CD4-positive, alpha-beta memory T cell (primary cell): ENCODE measurements around the gene FAIM2. TPM values are rescaled to one million over a fixed set of nuclear protein-coding genes. Genes with fewer than 3 reads are reported as not detected.

Source experiments
- CTCF ChIA-PET: fragments of 350-600 bp; sonication (Branson Sonifier 250); formaldehyde crosslinking; loops from one replicate; lab custom pipeline; 2021; ENCODE audit warnings: inconsistent platforms; ENCODE audit not compliant: partially characterized antibody; lab: Charles Lee
- POLR2A ChIA-PET: fragments of 350-600 bp; sonication (Branson Sonifier 250); formaldehyde crosslinking; loops from one replicate; lab custom pipeline; 2021; ENCODE audit not compliant: partially characterized antibody; lab: Charles Lee
- DNase-seq, 5 donors: peaks; one replicate each; pipeline versions ENCODE4 v3.0.0 to v3.0.0-alpha.2; 2020 to 2022; ENCODE audit warnings: mixed read lengths in 1 of 5
- H3K27ac ChIP-seq: one replicate; pipeline ENCODE4 v1.7.0; 2013; ENCODE audit warnings: low read depth, low read length
- H3K27me3 ChIP-seq: 2 replicates; pipeline ENCODE4 v1.7.0; 2013; ENCODE audit warnings: mild to moderate bottlenecking, low read length, moderate library complexity; ENCODE audit not compliant: insufficient read depth
- H3K36me3 ChIP-seq: 2 replicates; pipeline ENCODE4 v1.7.0; 2013; ENCODE audit warnings: mild to moderate bottlenecking, low read length, moderate library complexity; ENCODE audit not compliant: insufficient read depth
- H3K4me1 ChIP-seq: 2 replicates; pipeline ENCODE4 v1.7.0; 2013; ENCODE audit warnings: mild to moderate bottlenecking, low read length, moderate library complexity; ENCODE audit not compliant: insufficient read depth
- H3K4me3 ChIP-seq, 2 donors: one replicate each; pipeline ENCODE4 v1.7.0; 2013; ENCODE audit warnings: low read length in 2 of 2, mild to moderate bottlenecking in 1 of 2
- H3K9me3 ChIP-seq, 2 donors: one replicate each; pipeline ENCODE4 v1.7.0; 2013; ENCODE audit warnings: low read length in 2 of 2, control low read depth in 1 of 2; ENCODE audit not compliant: control insufficient read depth in 1 of 2
- H3K27ac Mint-ChIP-seq, 7 donors: one replicate each; pipeline ENCODE4 v1.8.0; 2020 to 2021; ENCODE audit warnings: mixed read lengths in 7 of 7, mild to moderate bottlenecking in 6 of 7, inconsistent platforms in 3 of 7, moderate library complexity in 3 of 7
- H3K27me3 Mint-ChIP-seq, 2 donors: one replicate each; pipeline ENCODE4 v1.8.0; 2020 to 2021; ENCODE audit warnings: mixed read lengths in 2 of 2
- H3K36me3 Mint-ChIP-seq, 2 donors: one replicate each; pipeline ENCODE4 v1.8.0; 2020 to 2021; ENCODE audit warnings: mixed read lengths in 2 of 2, inconsistent platforms in 1 of 2, mild to moderate bottlenecking in 1 of 2
- H3K4me1 Mint-ChIP-seq, 4 donors: one replicate each; pipeline ENCODE4 v1.8.0; 2020 to 2021; ENCODE audit warnings: mixed read lengths in 4 of 4, mild to moderate bottlenecking in 1 of 4
- H3K4me3 Mint-ChIP-seq, 8 donors: one replicate each; pipeline ENCODE4 v1.8.0; 2020 to 2021; ENCODE audit warnings: mixed read lengths in 8 of 8, mild to moderate bottlenecking in 7 of 8, moderate library complexity in 6 of 8, inconsistent platforms in 3 of 8
- H3K9me3 Mint-ChIP-seq, 8 donors: one replicate each; pipeline ENCODE4 v1.8.0; 2020 to 2021; ENCODE audit warnings: mixed read lengths in 8 of 8, mild to moderate bottlenecking in 5 of 8, inconsistent platforms in 3 of 8, moderate library complexity in 1 of 8
- intact Hi-C: fragments of 100-400 bp; cut with micrococcal nuclease; formaldehyde crosslinking; loops from one replicate; pipeline ENCODE4 v1.15.1; 2023
- polyA plus RNA-seq, 2 donors: library from polyadenylated mRNA; unstranded; fragments of 300-500 nt; fragmentation: Illumina TruSeq; gene quantifications; one replicate each; pipeline ENCODE4 v1.2.3, GENCODE V29; 2021
- total RNA-seq, 2 experiments: library from RNA; stranded (reverse); gene quantifications; one replicate each; pipeline ENCODE4 v1.2.3, GENCODE V29; 2021

Gene FAIM2
- total and polyA plus RNA-seq, 4 experiments from 2014 or later = 0.08 to 0.59 (median 0.17) TPM; not detected in 1

DNA sequence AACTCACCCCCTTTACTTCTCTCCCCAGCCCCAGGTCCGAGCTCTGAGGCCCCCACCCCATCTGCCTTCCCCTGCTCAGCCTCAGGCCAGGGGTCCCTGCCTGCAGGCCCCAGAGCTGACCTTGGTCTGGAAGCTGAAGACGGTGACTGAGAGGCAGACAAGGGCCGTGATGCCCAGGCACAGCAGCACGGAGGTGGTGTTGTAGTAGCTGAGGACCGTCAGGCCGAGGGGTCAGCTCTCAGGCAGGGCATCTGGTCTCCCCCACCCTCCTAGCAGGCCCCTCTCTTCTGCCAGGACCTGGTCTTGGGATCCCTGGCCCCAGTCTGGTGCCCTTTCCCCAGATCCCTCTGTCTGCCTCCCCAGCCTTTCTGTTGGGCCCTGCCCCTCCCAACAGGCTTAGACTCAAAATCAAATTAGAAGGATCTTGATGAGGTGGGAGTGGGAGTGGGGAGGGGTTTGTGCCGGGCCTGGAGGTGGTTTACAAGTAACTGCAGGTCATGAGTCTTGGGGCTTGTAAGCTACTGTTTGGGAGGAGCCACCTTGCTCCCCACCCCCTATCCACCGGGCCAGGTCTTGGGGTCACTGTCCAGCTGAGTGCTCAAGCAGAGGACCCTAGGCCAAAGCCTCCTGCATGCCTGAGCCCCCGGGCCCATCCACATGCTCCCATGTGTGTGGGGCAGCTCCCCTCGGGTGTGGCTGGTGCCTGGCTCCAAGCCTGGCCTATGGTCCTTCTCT lies 14.2 kb downstream of the FAIM2 start:
- intact Hi-C loops = no loop called here
- Histone ChIP-seq H3K4me3 (no peak overlapping the region), H3K27ac (no peak overlapping the region), H3K27me3 (no peaks in the 10 kb centered on the region), H3K9me3 (no peaks in the 10 kb centered on the region), H3K4me1 (no peaks in the 10 kb centered on the region), H3K36me3 (no peaks in the 10 kb centered on the region)
- CTCF ChIA-PET = no interaction called here
- POLR2A ChIA-PET = interaction anchor here (1.0 kb wide), 1 partner anchor 9 kb away, joined by 4 read pairs; no protein-coding TSS in a partner anchor
- H3K9me3 Mint-ChIP-seq = no peaks in the 10 kb centered on the region
- peaks cover 0 to 2% (median 0%) of the 10 kb centered on the region in 4 donors for H3K4me1 Mint-ChIP-seq
- H3K36me3 Mint-ChIP-seq = no peaks in the 10 kb centered on the region
- peaks cover 3 to 6% of the 10 kb centered on the region in 2 donors for H3K27me3 Mint-ChIP-seq
- DNase-seq = no peak
- no peak overlapping the region for H3K4me3 Mint-ChIP-seq
- no peak overlapping the region for H3K27ac Mint-ChIP-seq

DNA sequence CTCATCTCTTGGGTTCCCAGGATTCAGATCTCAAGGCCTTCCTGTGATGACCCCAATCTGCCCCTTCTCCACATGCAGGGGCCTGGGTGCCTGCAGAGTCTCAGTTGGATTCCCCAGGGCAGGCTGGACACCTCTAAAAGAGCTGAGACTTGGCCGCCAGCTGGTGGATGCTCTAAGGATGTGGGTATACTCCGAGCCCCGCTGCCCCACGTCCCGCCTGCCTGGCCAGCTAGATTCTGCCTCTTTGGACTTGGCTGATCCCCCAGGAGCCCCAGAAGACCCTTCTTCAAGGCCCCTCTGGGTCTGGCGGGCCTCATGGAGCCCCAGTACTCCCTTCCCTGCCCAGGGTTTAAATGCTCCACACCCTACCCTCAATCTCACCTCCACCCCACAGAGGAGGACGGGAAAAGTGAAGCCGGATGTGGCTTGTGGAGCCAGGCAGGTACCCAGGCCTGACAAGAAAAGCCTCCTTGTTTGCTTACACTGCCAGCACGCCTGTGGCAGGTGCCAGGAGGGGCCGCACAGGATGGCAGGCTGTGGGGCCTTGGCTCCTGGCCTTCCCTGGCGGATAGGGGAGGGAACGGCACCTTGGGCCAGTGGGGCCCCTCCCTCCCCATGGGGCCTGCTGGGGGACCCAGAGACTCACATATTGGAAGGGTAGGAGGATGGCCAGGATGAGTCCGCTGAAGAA lies 15.1 kb downstream of the FAIM2 start:
- no peaks in the 10 kb centered on the region for H3K36me3 Mint-ChIP-seq
- peaks cover 0 to 2% (median 0%) of the 10 kb centered on the region in 4 donors for H3K4me1 Mint-ChIP-seq
- H3K36me3 ChIP-seq = no peaks in the 10 kb centered on the region
- H3K9me3 ChIP-seq = no peaks in the 10 kb centered on the region
- ChIA-PET CTCF (interaction anchor here (3.9 kb wide), 1 partner anchor 22 kb away, joined by 9 read pairs; no protein-coding TSS in a partner anchor), POLR2A (no interaction called here)
- intact Hi-C loops = no loop called here
- no peaks in the 10 kb centered on the region for H3K9me3 Mint-ChIP-seq
- H3K27ac ChIP-seq = no peak overlapping the region
- H3K4me1 ChIP-seq = no peaks in the 10 kb centered on the region
- H3K27me3 ChIP-seq = no peaks in the 10 kb centered on the region
- H3K4me3 ChIP-seq = no peak overlapping the region
- peak in 1 of 5 donors; percentile 48 for DNase-seq
- no peak overlapping the region for H3K27ac Mint-ChIP-seq
- H3K27me3 Mint-ChIP-seq = peaks cover 3 to 6% of the 10 kb centered on the region in 2 donors
- H3K4me3 Mint-ChIP-seq = peak overlapping the region in 1 of 8 donors; percentile 48

DNA sequence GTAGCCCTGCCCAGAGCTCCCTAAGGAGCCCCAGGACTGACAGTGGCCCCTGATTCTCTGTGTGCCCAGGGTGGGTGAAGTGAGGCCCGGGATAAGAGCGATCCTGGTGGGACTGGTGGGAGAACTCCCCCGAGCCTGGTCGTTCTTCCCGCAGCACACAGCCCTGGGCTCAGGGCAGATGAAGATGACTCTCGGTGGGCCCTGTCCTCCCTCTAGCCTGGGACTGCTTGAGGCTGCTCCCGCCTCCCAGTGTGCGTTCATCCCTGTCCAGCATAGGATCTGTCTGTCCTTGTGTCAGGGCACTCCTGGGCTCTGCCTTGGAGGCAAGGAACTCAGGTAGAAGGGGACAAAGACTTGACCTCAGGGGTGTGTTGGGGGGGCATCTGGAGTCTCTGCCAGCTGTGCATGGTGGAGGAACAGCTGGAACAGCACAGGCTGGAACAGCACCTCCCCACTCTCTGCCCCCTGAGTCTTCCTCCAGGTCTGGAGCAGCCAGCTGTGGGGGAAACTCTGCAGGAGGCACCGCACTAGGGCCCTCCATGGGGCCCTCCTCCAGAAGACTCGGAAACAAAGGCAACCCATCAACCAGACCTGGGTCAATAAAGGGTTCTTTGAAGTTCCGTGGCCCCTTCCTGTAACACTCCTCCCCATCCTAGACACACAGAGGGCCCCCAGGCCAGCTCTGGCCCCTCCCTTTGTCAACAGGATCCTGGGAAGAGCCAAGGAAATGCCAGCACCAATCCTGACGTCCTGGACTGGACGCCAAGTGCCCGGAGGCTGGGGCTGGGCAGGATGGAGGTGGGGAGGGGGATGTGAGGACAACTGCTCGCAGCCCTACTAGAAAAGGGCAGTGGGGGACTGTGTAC lies 15.9 kb downstream of the FAIM2 start:
- no peaks in the 10 kb centered on the region for H3K4me1 ChIP-seq
- Mint-ChIP-seq H3K4me3 (no peak overlapping the region), H3K36me3 (no peaks in the 10 kb centered on the region), H3K9me3 (no peaks in the 10 kb centered on the region), H3K27ac (no peak overlapping the region), H3K27me3 (peaks cover 3 to 6% of the 10 kb centered on the region in 2 donors), H3K4me1 (peaks cover 0 to 2% (median 0%) of the 10 kb centered on the region in 4 donors)
- no peak for DNase-seq
- H3K27ac ChIP-seq = no peak overlapping the region
- no peak overlapping the region for H3K4me3 ChIP-seq
- no peaks in the 10 kb centered on the region for H3K36me3 ChIP-seq
- CTCF ChIA-PET = interaction anchor here (1.5 to 3.9 kb wide), 2 partner anchors 19 to 21 kb away, joined by 3 to 9 read pairs; no protein-coding TSS in a partner anchor
- no peaks in the 10 kb centered on the region for H3K9me3 ChIP-seq
- POLR2A ChIA-PET = no interaction called here
- H3K27me3 ChIP-seq = no peaks in the 10 kb centered on the region
- intact Hi-C loops = no loop called here

DNA sequence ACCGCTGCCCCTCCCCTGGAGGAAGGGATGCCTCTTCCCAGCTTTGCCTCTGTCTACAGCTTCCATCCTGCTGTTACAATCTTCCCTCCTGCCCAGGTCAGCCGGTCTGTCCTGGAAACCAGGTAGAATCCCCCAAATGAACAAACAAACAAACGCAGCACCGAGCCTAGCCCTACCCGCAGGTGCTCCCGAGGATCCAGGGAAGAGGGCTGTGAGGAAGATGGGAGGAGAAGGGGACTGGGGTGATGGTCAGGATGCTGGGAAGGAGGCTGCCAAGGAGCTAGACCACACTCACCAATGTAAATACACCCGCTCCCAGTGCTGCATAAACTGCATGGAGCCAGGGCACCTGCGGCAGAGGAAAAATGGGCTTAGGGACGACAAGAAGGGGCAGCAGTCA lies 16.6 kb downstream of the FAIM2 start:
- Histone ChIP-seq H3K4me1 (no peaks in the 10 kb centered on the region), H3K27me3 (no peaks in the 10 kb centered on the region), H3K9me3 (no peaks in the 10 kb centered on the region), H3K4me3 (no peak overlapping the region), H3K36me3 (no peaks in the 10 kb centered on the region), H3K27ac (no peak overlapping the region)
- Mint-ChIP-seq H3K4me1 (no peaks in the 10 kb centered on the region), H3K27ac (no peak overlapping the region), H3K9me3 (no peaks in the 10 kb centered on the region), H3K27me3 (peaks cover 3 to 6% of the 10 kb centered on the region in 2 donors), H3K36me3 (no peaks in the 10 kb centered on the region), H3K4me3 (no peak overlapping the region)
- DNase-seq = no peak
- ChIA-PET POLR2A (no interaction called here), CTCF (interaction anchor here (1.5 to 3.9 kb wide), 2 partner anchors 18 to 20 kb away, joined by 3 to 9 read pairs; no protein-coding TSS in a partner anchor)
- intact Hi-C loops = no loop called here

DNA sequence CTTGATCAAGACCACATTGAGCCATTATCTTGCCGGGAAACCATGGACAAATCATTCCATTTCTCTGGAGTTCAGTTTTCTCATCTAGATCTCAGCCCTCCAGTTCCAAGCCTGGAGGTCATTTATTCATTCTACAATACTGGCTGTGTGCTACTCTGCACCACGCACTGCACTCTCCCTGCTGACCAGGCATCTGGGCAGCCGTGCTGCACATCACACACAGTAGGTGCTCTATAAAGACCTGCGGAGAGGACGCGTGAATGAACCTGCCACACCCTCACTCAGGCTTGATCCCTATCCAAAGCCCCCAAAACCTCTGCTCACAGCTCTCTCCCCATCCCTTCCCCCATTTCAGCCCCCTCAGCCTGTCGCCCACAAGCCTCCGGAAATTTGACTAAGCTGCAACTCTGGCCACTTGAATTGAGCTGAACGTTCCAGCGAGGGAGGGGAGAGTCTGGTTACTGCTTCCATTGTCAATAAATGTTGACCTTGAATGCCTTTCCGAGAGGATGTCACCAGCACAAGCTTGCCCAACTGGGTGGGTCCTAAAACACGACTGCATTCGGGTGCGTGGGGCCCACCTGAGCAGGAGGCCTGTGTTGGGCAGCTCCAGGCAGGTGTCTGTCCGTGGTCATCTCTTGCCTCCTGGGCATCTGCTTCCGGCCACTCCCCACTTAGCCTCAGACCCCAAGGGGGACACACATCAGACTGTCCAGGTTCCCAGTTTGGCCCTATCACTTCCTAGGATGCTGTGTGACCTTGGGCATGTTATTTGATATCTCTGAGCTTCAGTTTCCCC lies 17.8 kb downstream of the FAIM2 start:
- Histone ChIP-seq H3K27me3 (no peaks in the 10 kb centered on the region), H3K36me3 (no peaks in the 10 kb centered on the region), H3K4me3 (no peak overlapping the region), H3K9me3 (no peaks in the 10 kb centered on the region), H3K27ac (no peak overlapping the region), H3K4me1 (no peaks in the 10 kb centered on the region)
- Mint-ChIP-seq H3K4me1 (no peaks in the 10 kb centered on the region), H3K36me3 (no peaks in the 10 kb centered on the region), H3K27ac (no peak overlapping the region), H3K27me3 (peaks cover 3 to 6% of the 10 kb centered on the region in 2 donors), H3K9me3 (no peaks in the 10 kb centered on the region), H3K4me3 (no peak overlapping the region)
- ChIA-PET CTCF (interaction anchor here (0.6 to 3.9 kb wide), 2 partner anchors 19 to 263 kb away, joined by 4 to 9 read pairs; no protein-coding TSS in a partner anchor), POLR2A (no interaction called here)
- DNase-seq = no peak
- intact Hi-C loops = no loop called here

DNA sequence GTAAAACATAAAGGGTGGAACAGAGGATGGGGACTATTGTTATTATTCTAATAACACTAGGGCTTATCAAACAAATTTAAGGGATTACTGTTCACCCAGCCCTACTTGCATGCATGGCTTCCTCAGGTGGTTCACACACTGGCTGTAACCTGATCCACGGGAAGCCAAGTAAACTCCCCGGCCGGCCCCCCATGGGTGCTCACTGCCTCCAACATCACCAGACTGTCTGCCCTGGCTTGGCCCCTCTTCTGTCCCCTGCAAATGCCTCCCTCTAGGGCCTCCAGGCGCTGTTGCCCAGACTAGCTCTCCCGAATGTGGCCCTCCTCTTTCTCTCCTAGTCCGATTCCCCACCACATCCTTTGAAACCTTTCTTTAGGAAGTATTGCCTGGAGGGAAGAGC lies 18.6 kb downstream of the FAIM2 start:
- CTCF ChIA-PET = interaction anchor here (3.9 kb wide), 1 partner anchor 18 kb away, joined by 9 read pairs; no protein-coding TSS in a partner anchor
- H3K36me3 Mint-ChIP-seq = no peaks in the 10 kb centered on the region
- no peak for DNase-seq
- Histone ChIP-seq H3K9me3 (no peaks in the 10 kb centered on the region), H3K4me3 (no peak overlapping the region), H3K4me1 (no peaks in the 10 kb centered on the region), H3K27me3 (no peaks in the 10 kb centered on the region), H3K36me3 (no peaks in the 10 kb centered on the region), H3K27ac (no peak overlapping the region)
- intact Hi-C loops = no loop called here
- no peak overlapping the region for H3K27ac Mint-ChIP-seq
- no peak overlapping the region for H3K4me3 Mint-ChIP-seq
- no peaks in the 10 kb centered on the region for H3K9me3 Mint-ChIP-seq
- no peaks in the 10 kb centered on the region for H3K4me1 Mint-ChIP-seq
- peaks cover 3 to 6% of the 10 kb centered on the region in 2 donors for H3K27me3 Mint-ChIP-seq
- POLR2A ChIA-PET = no interaction called here
